Amniotic stem cell (primary cell): ENCODE data around the gene GRM3.

Experiments used
- DNase-seq: peaks from one replicate; lab custom pipeline; 2025; lab: John Stamatoyannopoulos, UW

GRM3 gene

DNA sequence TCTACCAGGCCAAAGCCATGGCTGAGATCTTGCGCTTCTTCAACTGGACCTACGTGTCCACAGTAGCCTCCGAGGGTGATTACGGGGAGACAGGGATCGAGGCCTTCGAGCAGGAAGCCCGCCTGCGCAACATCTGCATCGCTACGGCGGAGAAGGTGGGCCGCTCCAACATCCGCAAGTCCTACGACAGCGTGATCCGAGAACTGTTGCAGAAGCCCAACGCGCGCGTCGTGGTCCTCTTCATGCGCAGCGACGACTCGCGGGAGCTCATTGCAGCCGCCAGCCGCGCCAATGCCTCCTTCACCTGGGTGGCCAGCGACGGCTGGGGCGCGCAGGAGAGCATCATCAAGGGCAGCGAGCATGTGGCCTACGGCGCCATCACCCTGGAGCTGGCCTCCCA lies 142.7 kb downstream of the GRM3 start:
- DNase-seq = no peak

DNA sequence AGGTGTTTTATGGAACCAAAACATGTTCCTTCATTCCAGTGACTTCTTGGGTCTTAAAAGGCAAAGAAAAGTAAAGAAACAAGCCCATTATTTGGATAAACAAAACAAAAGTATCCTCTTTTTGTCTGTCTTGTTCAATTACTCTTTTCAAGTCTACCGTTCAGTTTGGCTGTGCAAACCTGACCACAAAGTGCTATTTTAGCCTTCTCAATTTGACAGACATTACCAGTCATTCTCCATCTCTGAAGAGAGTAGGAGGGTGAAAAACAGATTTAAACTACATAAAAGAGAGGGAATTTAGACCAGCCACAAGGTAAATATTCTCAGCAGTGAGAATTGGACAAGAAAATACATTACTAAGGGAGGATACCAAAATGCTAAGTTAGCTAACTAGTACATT lies 145.2 kb downstream of the GRM3 start:
- no peak for DNase-seq

DNA sequence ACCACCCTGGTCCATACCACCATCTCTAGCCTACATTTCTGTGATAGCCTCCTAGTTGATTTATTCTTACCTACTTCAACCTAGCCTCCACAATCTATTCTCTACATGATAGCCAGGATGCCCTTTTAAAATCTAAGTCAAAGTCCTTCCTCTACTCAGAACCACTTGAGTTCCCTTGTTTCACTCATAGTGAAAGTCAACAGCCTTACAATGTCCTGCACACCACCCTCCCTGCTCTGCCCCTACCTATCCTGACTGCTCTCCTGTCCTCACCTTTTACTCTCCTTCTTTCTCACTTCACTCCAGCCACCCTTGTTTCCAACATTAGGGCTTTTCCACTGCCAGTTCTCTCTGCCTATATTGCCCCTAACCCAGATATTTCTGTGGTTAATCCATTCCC lies 146.7 kb downstream of the GRM3 start:
- DNase-seq = no peak

DNA sequence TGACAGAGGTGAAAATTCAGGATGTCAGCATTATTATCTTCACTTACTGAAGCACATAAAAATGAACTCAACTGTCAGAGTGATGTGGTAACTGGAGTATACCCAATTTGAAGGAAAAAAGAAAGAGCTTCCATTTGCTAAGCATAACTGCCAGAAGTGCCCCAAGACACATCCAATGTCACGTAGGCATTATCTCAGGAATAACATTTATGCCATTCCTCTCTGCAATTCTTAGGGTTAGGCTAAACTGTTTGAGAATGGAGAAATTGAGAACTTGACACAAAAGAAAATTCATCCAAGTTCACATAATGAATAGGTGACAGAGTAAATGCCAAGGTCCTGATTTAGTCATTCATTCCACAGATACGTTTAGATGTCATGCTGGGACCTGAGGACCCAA lies 148.6 kb downstream of the GRM3 start:
- DNase-seq = no peak

DNA sequence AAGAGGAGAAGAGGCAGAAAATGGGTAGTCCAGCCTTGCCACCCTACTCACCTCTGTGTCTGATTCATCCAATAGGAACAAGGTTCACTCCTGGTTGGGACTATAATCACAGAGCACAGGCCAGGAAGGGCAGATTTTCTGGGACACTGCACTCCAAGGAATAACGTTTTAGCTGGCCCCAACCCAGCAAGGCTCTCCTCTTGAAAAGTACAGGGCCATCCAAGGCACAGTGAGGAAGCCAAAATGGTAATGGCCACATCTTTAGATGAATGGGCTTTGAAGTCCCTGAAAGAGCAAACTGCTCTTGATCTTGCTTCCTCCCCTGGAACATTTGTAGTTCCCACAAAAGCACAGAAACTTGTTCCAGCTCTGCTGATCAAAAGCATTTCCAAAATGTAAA lies 149.4 kb downstream of the GRM3 start:
- DNase-seq = no peak

DNA sequence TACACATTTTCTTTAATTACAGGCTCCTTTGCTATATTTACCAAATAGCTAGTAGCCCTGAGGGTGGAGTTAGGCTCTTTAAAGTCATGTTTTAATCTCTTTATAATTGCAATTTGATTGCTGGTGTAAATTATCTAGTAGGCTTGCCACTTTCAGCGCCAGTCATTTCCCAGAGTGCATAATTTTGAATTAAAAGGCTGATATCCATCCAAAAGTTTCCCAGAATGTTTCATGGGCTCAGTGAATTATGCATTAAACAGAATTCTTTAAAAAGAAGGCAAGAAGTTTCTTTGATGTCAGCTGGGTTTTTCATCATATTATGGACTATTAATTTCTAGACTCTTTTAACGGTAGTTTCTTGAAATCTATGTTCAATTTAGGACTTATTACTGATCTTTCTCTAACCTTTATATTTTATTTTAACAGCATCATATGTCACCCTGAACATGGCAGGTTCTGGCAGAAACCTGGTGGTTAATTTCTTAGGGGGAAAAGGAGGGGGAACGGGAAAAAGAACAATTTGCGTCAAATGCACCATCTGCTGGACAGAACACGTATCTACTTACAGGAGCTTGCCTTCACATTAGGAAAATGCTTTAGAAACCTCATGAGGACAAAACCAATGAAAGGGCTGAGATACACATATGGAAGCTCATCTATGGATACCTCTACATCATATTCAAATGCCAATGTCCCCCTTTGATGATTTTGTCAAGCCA lies 171.1 kb downstream of the GRM3 start:
- no peak for DNase-seq

DNA sequence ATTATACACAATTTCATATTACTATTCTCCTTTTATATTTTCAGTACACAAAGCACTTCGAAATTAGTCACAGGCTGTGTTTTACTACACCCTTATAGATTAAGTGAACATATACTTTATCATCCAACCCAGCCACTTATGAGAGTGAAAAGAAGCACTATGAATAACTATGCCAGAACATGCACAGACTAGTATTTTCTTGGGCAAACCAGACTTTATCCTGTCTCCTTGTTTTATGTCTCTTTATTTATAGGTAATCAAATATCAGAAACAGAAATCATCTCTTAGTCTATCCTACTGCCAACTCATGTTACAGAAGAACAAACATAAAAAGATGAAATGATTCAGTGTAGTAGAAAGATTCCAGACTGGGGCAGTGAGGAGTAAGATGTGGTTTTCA lies 171.8 kb downstream of the GRM3 start:
- DNase-seq = no peak

DNA sequence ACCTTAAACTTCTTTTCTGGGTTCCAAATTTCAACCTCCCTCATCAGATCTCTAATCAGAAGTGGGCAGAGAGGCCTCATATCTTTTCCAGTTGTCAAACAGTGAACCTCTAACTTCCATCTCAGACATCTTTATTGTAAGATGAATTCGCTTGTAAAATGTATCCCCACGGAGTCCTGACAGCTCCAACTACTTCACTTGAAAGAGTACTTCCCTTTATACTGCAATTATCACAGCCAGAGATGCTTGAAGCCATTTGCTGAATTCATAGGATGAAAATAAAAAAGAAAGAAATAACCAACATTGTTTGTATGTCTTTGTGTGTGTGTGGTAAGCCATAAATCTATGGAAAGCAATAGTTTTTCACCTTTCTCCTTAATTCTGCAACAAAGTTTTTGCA lies 175.2 kb downstream of the GRM3 start:
- DNase-seq = no peak

DNA sequence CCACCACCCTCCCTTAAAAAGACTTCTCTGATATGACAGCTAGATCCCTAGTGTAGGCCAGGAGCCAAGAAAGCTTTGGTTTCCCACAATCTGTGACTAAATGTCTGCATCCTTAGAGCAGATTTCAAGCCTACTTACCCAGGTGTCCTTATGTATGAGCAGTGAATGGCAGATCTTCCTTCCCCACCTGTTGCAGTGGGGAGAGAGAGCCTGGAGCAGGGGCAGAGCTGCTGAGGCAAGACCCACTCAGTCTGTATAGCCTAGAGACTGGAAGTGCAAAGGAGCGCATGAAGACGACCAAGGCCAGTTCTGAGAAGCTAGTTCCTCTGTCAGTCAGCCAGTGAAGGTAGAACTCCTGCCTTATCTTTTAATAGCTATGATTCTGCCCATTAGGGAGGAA lies 180.1 kb downstream of the GRM3 start:
- no peak for DNase-seq

DNA sequence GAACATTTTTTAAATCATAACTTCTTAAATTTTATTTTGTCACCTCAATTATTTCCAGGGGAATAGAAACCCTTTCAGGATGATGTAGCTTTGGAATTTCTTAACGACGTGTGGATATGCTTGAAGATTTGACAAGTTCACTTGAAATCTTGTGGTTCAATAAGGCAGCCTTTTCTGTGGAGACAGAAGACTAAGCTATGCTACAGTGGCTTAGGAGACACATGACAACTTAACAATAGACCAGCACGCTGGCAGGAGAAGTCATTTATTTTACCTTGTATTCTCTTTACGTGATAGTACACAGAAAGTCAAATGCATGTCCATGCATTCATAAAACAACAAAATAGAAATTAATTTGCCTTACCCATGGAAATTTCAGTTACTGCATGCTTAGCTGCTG lies 181.6 kb downstream of the GRM3 start:
- no peak for DNase-seq

DNA sequence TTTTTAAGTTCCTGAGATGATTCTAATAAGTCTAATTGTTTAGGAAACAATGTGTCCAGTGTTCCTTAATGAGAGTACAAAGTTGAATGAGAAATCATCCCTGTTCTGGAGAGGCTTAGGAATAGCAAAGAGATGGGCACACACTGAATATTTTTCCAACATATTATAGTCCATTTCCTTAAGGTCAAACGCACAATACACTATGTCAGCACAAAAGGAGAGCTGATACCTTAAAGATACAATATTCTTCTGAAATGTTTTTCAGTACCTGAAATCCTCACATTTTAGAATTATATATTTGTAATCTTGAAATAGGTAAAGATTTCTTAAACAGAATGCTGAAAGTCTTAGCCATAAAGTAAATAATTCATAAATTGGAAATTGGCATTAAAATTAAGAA lies 183.2 kb downstream of the GRM3 start:
- no peak for DNase-seq

DNA sequence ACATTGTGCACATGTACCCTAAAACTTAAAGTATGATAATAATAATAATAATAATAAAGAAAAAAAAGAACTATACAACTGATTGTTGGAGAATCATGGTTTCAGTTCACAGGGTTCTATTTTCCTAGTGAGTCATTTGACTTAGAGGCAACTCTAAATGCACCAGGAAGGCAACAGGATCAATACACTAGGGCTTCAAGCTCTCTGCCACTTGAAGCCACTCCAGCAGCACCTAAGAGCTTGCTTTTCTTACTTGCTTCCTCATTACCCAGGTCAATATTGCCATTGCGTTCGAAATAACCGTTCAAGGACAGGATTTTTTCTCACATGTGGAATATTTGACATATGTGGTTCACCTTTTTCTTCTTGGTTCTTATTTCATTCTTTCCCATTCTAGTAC lies 189.7 kb downstream of the GRM3 start:
- DNase-seq = no peak

DNA sequence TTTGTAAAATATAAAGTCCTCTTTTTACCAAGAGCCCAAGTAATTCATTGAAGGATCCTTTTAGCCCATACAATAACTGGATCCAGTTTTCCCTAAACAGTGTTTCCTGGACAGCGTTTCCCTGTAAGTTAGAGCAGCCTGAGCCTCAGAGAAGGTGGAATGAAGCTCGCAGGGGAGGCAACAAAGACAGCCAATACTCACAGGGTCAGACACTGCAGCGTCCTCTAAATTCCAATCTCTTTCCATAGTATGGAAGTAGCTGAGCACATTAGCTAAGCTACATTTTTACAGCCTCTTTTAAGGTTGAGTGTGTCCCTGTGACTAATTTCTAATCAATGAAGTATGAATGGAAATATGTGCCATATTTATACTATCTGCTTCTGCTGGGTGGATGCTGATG lies 193.5 kb downstream of the GRM3 start:
- DNase-seq = no peak

DNA sequence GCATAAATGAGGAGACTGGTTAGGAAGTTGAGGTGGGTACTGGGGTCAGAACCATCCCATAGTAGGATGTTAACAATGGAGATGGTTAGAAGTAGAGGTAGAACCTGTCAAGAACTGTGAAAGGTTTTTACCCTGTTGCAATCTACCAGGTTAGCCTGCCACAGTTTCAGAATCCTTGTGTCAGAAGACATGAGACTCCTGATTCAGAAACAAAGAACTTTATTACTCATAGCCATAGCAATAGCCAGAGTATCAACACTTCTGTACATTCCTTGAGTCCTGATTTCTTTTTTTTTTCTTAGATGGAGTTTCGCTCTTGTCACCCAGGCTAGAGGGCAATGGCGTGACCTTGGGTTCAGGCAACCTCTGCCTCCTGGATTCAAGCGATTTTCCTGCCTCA lies 200.9 kb downstream of the GRM3 start:
- no peak for DNase-seq

DNA sequence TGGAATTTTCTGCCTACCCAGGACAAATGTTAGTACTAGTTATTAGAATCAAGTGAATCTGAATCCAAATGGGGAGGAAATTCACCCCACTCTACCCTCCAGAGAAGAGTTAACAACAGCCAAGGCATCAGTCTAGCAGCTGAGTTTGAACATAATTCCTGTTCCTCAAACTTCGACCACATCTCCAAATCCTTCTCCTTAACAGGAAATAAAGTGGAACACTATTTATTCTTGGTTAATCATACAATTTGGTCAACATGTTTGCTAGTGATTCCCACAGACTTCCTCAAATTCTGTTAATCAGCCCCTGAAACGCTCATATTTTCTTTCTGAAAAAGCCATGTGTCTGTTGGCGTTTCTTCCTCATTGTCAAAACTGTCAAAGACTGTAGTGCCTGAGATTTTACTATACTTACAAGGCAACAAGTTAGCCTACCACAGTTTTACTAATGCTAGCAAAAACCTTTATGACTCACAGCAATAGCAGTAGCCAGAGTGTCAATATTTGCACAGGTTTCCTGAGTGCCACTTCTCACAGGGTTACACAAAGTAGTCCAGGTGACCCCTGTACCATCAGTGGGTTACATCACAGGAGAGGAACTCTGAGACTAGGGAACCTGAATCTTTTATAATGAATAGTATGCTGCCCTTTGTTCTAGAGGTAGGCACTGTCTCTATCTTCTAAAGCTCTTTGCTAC lies 202.9 kb downstream of the GRM3 start:
- DNase-seq = no peak

DNA sequence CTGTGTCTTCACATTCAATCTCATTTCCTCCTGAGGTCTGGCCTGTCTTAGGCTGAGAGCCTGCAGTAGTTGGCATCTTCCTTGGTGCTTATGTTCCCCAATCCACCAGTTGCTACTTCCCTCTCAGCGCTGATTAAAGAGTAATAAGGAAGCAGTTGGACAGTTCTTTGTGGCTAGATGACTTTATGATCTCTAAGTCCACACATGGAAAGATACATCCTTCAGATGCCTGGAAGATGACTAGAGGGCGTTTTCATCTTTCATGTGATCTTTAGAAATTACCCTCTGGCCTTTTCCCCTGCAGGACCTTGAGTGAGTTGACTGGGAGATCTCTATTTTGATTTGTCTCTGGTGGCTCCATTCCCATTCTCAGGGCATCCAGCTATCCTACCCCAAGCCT lies 204.5 kb downstream of the GRM3 start:
- DNase-seq = no peak

DNA sequence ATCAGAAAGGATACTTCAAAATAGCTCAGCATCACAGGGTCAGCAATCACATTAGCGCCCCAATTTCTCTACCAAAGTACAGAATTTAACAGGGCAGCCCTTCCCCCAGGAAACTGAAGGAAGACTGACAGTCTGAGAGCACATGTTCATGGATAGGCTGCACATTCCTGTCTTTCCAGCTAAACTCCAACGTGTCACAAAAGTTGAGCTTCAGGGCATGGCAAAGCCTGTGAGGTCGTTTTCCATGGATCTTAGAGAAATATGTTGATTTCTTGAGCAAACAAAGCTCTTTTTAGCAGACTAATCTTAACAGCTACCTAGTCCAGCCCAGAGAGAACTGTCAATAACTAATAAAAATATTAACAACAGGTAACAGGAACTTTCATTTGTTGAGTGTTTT lies 207.9 kb downstream of the GRM3 start:
- no peak for DNase-seq

DNA sequence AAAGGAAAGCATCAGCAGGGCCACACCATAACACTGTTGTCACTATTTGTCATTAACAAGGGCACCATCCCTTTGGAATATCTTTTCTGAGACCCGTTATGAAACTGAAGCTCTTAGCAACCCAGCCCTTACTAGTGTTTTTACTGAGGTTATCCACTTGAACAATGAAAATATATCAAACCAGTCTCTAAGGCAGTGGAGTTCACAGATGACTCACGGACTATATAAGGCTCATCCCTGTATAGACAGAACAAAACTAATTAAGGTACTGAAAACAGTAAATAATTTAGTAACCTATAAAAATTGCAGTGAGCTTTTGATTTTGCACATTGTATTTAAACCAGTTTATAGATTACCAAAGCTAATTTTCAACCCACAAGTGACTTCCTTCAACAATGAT lies 219.7 kb downstream of the GRM3 start:
- DNase-seq = no peak

DNA sequence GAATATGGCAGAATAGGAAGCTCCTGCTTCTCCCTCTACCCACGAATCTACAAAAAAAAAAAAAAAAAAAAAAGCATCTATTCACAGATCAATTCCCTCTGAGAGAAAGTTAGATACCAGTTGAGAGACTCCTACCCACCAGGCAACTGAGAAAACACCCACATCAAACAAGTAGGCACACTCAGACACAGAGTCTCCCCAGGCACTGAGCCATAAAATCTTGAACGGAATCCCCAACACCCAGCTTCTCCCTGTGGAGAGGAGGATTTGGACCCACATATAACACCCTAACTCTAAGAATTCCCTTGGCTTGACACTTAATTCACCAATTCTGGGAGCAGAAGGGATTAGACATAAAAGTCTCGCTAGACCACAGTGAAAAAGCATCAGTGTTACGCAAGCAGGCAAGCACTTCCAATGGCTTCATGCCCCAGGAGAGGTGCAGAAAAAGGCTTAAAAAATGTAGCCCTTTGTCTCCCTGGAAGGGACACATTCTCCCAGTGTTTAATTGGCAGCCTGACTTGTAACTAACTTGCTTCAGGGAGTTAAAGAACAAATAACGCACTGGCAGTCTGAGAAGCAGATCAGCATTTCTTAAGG lies 223.6 kb downstream of the GRM3 start:
- DNase-seq = no peak

DNA sequence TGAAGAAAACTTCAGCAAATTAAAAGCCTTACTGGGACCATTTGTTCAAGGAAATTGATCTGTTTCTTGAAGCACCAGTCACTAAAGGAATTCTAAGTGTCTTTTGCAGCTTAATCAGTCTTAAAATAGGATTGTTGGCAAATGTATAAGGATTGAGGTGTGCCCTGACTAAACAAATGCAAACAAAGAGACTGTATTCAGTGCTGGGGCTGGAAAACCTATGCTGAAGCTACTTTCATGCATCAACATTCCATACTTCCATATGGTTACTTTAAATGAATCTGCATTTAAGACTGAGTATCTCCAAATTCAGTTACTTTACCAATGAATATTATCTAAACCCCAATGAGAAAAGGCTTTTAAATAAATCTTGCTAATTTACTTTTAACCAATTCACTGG lies 232.4 kb downstream of the GRM3 start:
- no peak for DNase-seq

DNA sequence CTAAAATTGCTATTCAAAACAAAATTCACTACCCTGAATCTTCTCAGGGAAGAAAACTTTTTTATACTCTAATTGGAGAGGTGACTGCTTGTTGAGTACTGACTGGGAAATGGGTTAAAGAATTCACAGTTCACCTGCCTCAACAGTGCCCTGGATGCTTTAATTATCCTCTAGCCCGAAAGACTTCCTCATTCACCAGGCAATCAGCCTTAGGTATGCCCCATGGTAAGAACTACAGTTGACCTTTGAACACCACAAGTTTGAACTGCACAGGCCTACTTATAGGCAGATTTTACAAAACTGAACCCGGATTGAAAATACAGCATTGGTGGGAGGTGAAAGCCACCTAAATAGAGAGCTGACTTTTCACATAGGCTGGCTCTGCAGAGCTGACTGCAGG lies 240.4 kb downstream of the GRM3 start:
- DNase-seq = no peak

DNA sequence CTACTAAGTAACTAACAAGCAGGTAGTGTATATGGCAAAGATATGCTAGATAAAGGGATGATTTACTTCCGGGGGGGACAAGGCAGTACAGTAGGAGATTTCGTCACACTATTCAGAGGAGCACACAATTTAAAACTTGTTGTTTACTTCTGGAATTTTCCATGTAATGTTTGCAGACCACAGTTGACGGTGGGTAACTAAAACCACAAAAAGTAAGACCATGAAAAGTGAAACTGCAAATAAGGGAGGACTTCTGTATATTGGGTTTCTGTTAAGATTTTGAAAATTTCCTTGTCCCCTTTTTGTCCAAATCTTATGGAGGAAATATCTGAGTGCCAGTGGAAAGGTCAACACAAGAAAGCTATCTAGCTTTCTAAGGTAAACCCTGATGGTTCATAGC lies 245.8 kb downstream of the GRM3 start:
- no peak for DNase-seq

DNA sequence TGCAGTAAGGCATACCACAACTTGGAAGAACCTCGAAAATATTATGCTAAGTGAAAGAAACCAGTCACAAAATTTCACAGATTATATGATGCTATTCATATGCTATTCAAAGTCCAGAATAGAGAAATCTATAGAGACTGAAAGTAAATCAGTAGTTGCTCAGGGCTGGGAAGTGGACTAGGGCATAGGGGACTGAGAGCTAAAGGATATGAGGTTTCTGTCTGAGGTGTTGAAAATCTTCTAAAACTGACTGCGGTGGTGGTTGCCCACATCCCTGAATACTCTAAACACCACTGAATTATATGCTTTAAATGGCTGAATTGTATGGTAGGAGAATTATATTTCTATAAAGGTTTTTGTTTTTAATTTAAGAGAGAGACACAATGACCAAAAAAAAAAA lies 254.5 kb downstream of the GRM3 start:
- DNase-seq = no peak

DNA sequence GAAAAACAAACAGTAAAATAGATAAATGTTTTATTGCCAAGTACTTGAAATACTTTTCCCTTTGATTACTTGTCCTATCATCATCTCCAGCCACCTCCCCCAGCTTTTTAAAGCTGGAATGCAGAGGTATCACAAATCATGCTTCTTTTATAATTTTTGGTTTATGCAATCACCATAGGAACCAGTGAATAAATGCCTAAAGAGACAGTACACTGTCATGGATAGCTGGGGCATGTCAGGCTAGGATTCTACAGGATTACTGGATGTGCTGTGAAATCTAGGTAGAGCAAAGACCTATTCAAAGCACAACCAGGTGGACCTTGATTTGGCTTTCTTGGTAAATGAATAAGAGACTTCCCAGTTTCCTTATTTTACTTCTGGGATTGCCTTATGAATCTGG lies 257.2 kb downstream of the GRM3 start:
- DNase-seq = no peak
